HAP-1 (cell line): ENCODE results near the gene NHS.

ENCODE experiments used
- DNase-seq, 2 experiments: peaks; one replicate each; pipeline ENCODE4 v3.0.0-alpha.2; 2016 to 2020; ENCODE audit warnings: low spot score in 2 of 2
- H3K27me3 ChIP-seq: fragments of 250-450 bp; sonication (Bioruptor Pico); 2 replicates; pipeline ENCODE4 v1.5.1; 2020; ENCODE audit warnings: low read depth, mild to moderate bottlenecking, moderate library complexity
- H3K36me3 ChIP-seq: fragments of 250-450 bp; sonication (Bioruptor Pico); replicated peaks from 2 replicates; pipeline ENCODE4 v1.5.1; 2020; ENCODE audit warnings: mild to moderate bottlenecking
- H3K4me1 ChIP-seq: fragments of 250-450 bp; sonication (Bioruptor Pico); 2 replicates; pipeline ENCODE4 v1.5.1; 2020; ENCODE audit warnings: mild to moderate bottlenecking
- H3K4me3 ChIP-seq: fragments of 250-450 bp; sonication (Bioruptor Pico); 2 replicates; pipeline ENCODE4 v1.5.1; 2020; ENCODE audit warnings: mild to moderate bottlenecking, moderate library complexity
- H3K9me3 ChIP-seq: fragments of 250-450 bp; sonication (Bioruptor Pico); 2 replicates; pipeline ENCODE4 v1.5.1; 2020; ENCODE audit warnings: mild to moderate bottlenecking, moderate library complexity
- in situ Hi-C: fragments of 300-500 bp; cut with MboI; formaldehyde crosslinking; loops from 3 replicates; pipeline ENCODE4 v1.14.3; 2020; ENCODE audit warnings: low sequenced_read_pairs, inconsistent platforms, mixed read lengths

Gene NHS

DNA sequence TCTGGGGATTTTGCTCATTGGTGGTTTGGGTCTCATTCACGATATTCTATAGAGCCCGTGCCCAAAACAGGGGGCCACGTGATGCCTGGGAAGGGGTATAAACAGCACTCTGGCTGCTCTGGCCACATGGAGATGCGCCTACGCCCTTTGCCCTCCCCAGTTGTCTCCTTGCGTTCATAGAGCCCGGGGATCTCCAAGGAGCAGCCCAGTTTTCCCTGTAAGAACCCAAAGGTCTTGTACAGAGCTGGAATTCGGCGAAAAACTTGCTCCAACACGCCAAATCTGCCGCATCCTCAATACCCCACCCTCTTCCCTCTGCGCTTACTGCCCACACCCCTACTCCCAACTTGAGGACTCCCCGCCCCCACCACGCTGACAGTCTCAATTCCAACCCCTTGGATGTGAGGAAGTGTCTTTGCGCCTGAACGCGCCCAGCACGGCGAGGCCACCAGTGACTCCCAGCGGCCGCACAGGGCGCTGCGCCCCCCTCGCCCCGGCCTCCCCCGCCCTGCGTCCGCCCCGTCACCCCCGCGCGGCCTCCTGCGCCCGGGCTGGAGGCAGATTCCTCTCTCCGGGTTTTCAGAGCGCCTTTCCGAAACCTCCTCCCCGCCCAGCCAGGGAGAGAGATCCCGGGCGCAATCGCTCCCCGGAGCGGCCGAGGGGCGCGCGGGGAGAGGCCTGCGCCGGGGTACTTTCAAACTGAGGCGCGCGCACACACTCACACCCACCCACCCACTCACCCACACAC, at the start of gene NHS:
Gene NHS, plus strand, starts transcription at position 582 of the 748 bp plus-strand sequence. CDS start 558 bp downstream, outside the sequence.
- Histone ChIP-seq H3K4me3 (peak within 1 kb of the TSS; percentile 33), H3K27me3 (peaks cover 75% of the 10 kb centered on the region), H3K4me1 (no peaks in the 10 kb centered on the region; the same call in 1 of the 2 replicates), H3K36me3 (no peaks in the 10 kb centered on the region), H3K9me3 (no peaks in the 10 kb centered on the region)
- peak; percentile 62 to 83 for DNase-seq
- in situ Hi-C loops, result loop anchor here (5.0 to 25.0 kb wide), 2 partner anchors 148 to 313 kb away; no protein-coding TSS in a partner anchor

- H3K27me3 ChIP-seq, result no peaks in the 10 kb centered on the region
- no peaks in the 10 kb centered on the region for H3K36me3 ChIP-seq
- H3K9me3 ChIP-seq, result no peaks in the 10 kb centered on the region
- DNase-seq, result no peak
- no peak overlapping the region for H3K4me3 ChIP-seq
- no peaks in the 10 kb centered on the region for H3K4me1 ChIP-seq
- in situ Hi-C loops, result no loop called here
Observed at GRCh38 chrX:17328837-17329236, 46.2 kb upstream of the NHS start.

DNA sequence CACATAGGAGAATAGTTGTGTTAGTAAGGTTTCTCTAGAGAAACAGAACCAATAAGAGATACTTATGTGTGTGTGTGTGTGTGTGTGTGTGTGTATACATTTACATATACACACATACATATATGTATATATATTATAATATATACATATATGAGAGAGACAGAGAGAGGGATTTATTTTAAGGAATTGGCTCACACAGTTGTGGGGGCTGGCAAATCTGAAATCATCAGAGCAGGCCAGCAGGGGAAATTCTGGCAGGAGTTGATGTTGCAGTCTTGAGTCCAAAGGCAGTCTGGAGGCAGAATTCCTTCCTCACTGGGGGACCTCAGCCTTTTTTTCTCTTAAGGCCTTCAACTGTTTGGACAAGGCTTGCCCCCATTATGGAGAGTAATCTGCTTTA, 38.6 kb upstream of the NHS start:
- H3K27me3 ChIP-seq, result peaks cover 3% of the 10 kb centered on the region; the same call in 1 of the 2 replicates
- no peak for DNase-seq
- H3K36me3 ChIP-seq, result no peaks in the 10 kb centered on the region
- H3K4me1 ChIP-seq, result no peaks in the 10 kb centered on the region
- in situ Hi-C loops, result no loop called here
- no peak overlapping the region for H3K4me3 ChIP-seq
- H3K9me3 ChIP-seq, result no peaks in the 10 kb centered on the region

DNA sequence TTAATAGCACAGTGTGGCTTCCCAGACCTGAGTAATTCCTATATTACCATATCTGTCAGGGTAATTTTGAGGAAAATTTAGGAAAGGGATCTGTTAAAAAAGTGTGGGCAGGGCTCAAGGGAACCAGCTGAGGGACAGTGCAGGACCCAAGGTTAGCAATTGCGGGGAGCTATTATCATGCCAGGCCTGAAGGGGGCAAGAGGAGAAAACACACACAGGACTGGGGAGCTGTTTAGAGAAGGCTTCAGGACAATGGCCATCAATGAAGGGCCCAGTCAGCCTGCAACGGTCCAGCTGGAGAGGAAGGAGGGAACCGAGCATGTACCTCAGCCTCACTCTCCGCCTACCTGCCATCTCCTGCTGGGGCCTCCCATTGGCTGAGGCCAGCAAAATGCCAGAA, 19.0 kb upstream of the NHS start:
- Histone ChIP-seq H3K9me3 (no peaks in the 10 kb centered on the region), H3K36me3 (no peaks in the 10 kb centered on the region), H3K4me1 (no peaks in the 10 kb centered on the region), H3K27me3 (no peaks in the 10 kb centered on the region), H3K4me3 (no peak overlapping the region)
- DNase-seq, result no peak
- in situ Hi-C loops, result loop anchor here (25.0 kb wide), 1 partner anchor 331 kb away; no protein-coding TSS in a partner anchor

- no peaks in the 10 kb centered on the region for H3K9me3 ChIP-seq
- in situ Hi-C loops, result loop anchor here (25.0 kb wide), 1 partner anchor 328 kb away; no protein-coding TSS in a partner anchor
- H3K27me3 ChIP-seq, result peaks cover under 1% of the 10 kb centered on the region; the same call in 1 of the 2 replicates
- no peak overlapping the region for H3K4me3 ChIP-seq
- no peaks in the 10 kb centered on the region for H3K36me3 ChIP-seq
- no peaks in the 10 kb centered on the region for H3K4me1 ChIP-seq
- no peak for DNase-seq
Observed at GRCh38 chrX:17359500-17359899, 15.5 kb upstream of the NHS start.

DNA sequence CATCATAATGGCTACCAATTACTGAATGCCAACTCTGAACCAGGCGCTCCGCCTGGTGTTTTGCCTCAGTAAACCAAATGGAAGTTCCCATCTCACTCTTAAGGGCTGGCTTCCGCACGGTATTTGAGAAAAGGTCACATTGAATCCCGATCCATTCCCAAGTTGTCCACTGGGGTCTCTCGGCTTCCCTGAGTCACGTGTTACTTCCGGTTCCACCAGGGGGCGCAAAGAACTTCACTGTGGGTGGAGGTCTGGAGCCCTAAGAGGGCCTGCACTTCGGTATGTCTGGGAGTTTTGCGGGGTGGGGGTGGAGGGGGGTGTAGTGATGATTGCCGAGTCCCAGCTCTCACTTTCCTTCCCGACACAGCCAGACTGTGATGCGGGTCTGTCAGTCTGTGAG, 13.4 kb upstream of the NHS start:
- in situ Hi-C loops, result loop anchor here (25.0 kb wide), 1 partner anchor 326 kb away; no protein-coding TSS in a partner anchor
- peak; percentile 39 to 82 for DNase-seq

DNA sequence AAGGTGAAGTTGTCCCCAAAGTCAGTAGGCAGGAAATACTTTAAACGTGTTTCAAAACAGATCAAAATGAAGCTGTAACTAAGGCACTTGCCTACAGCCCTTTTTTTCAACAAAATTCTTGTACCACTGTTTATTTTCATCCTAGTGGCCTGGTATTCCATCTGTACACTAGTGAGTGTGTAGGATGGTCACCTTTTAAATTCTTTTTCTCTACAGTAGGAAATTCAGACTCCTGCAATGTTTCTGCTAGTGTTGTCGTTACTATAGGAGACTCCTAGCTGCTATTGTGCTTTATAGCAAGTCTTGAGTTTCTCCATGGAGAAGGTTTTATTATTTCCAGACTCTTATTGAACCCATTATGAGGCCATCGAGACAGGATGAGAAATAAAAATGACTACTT, 7.0 kb upstream of the NHS start:
- Histone ChIP-seq H3K9me3 (no peaks in the 10 kb centered on the region), H3K27me3 (peaks cover 51% of the 10 kb centered on the region), H3K36me3 (no peaks in the 10 kb centered on the region), H3K4me1 (no peaks in the 10 kb centered on the region), H3K4me3 (no peak overlapping the region)
- no peak for DNase-seq
- in situ Hi-C loops, result loop anchor here (25.0 kb wide), 1 partner anchor 319 kb away; no protein-coding TSS in a partner anchor

More for the DNA sequence above, 13.4 kb upstream of the NHS start:
- Histone ChIP-seq H3K4me1 (no peaks in the 10 kb centered on the region), H3K4me3 (no peak overlapping the region), H3K36me3 (no peaks in the 10 kb centered on the region), H3K9me3 (no peaks in the 10 kb centered on the region), H3K27me3 (peaks cover 11% of the 10 kb centered on the region; the same call in 1 of the 2 replicates)

DNA sequence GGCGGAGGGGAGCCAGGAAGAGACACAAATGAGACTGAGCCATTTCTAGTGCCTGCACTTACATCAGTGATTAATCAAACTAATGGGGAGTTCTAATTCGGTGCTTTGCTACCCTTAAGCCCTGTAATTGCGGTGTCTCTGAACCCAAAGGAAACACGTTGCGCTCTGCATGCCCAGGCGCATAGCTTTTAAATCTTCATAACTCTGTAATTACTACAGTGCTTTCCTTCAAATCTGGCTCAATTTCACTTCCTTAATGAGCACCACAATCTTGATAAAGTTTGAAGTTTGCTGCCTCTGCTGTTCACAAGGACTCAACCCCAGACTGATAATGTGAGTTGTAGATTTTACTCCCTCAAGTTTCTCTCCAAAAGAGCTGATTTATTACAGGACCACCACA, 5.7 kb upstream of the NHS start:
- H3K36me3 ChIP-seq, result no peaks in the 10 kb centered on the region
- no peak for DNase-seq
- in situ Hi-C loops, result loop anchor here (25.0 kb wide), 1 partner anchor 318 kb away; no protein-coding TSS in a partner anchor
- H3K4me1 ChIP-seq, result no peaks in the 10 kb centered on the region
- H3K4me3 ChIP-seq, result no peak overlapping the region
- no peaks in the 10 kb centered on the region for H3K9me3 ChIP-seq
- H3K27me3 ChIP-seq, result peaks cover 62% of the 10 kb centered on the region

GRCh38 chrX:17370191-17370590, 4.8 kb upstream of the NHS start:
- DNase-seq, result no peak
- H3K27me3 ChIP-seq, result peaks cover 62% of the 10 kb centered on the region
- no peaks in the 10 kb centered on the region for H3K9me3 ChIP-seq
- no peak overlapping the region for H3K4me3 ChIP-seq
- no peaks in the 10 kb centered on the region for H3K4me1 ChIP-seq
- no peaks in the 10 kb centered on the region for H3K36me3 ChIP-seq
- in situ Hi-C loops, result loop anchor here (25.0 kb wide), 1 partner anchor 317 kb away; no protein-coding TSS in a partner anchor

DNA sequence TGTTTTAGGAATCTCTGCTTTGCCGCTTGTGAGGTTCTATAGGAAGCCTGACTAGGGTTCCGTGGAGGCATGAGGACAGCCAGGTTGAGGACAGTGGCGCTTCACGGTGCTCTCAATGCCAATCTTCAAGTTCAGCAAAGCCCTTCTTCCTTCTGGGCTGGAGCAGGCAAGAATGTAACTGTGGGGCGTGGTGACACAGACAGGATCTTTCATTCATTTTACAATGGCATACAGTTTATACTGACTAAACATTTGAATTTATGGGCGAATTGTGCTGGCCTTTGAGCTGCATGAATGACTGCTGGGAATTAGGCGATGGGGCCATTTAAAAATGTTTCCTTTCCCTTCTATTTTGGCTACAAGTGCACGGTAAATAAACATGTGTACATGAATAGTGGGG, 2.9 kb upstream of the NHS start:
- Histone ChIP-seq H3K4me1 (no peaks in the 10 kb centered on the region; the same call in 1 of the 2 replicates), H3K4me3 (no peak overlapping the region), H3K9me3 (no peaks in the 10 kb centered on the region), H3K27me3 (peaks cover 69% of the 10 kb centered on the region), H3K36me3 (no peaks in the 10 kb centered on the region)
- in situ Hi-C loops, result loop anchor here (25.0 kb wide), 1 partner anchor 315 kb away; no protein-coding TSS in a partner anchor
- no peak for DNase-seq

GRCh38 chrX:17373337-17373736, 1.7 kb upstream of the NHS start:
- no peak overlapping the region for H3K4me3 ChIP-seq
- DNase-seq, result no peak

GRCh38 chrX:17375367-17375636, 302 bp downstream of the NHS start:
- H3K27me3 ChIP-seq, result peaks cover 70% of the 10 kb centered on the region
- H3K4me1 ChIP-seq, result no peaks in the 10 kb centered on the region; the same call in 1 of the 2 replicates
- H3K4me3 ChIP-seq, result peak overlapping the region; percentile 33
- in situ Hi-C loops, result loop anchor here (5.0 kb wide), 1 partner anchor 147 kb away; no protein-coding TSS in a partner anchor
- no peaks in the 10 kb centered on the region for H3K36me3 ChIP-seq
- no peaks in the 10 kb centered on the region for H3K9me3 ChIP-seq
- DNase-seq, result no peak

More at GRCh38 chrX:17373337-17373736, 1.7 kb upstream of the NHS start:
- Histone ChIP-seq H3K27me3 (peaks cover 76% of the 10 kb centered on the region), H3K9me3 (no peaks in the 10 kb centered on the region), H3K4me1 (no peaks in the 10 kb centered on the region; the same call in 1 of the 2 replicates), H3K36me3 (no peaks in the 10 kb centered on the region)
- in situ Hi-C loops, result loop anchor here (25.0 kb wide), 1 partner anchor 314 kb away; no protein-coding TSS in a partner anchor

- H3K4me3 ChIP-seq, result peak overlapping the region; percentile 33
- no peaks in the 10 kb centered on the region; the same call in 1 of the 2 replicates for H3K4me1 ChIP-seq
- peaks cover 65% of the 10 kb centered on the region for H3K27me3 ChIP-seq
- H3K9me3 ChIP-seq, result no peaks in the 10 kb centered on the region
- no peaks in the 10 kb centered on the region for H3K36me3 ChIP-seq
- in situ Hi-C loops, result loop anchor here (5.0 kb wide), 1 partner anchor 146 kb away; no protein-coding TSS in a partner anchor
- peak in 1 of 2 experiments; percentile 38 for DNase-seq
Observed at GRCh38 chrX:17375637-17376430, 834 bp downstream of the NHS start.
